GM12874 (cell line): ENCODE results near the gene NAA38.

Experiments used
- CTCF ChIP-seq: IDR thresholded peaks from 2 replicates; pipeline ENCODE4 v1.5.1; 2011; ENCODE audit warnings: low read depth, mild to moderate bottlenecking, control low read depth, low read length, moderate library complexity; ENCODE audit not compliant: insufficient read depth

NAA38 gene

GRCh38 chr17:7809086-7809790 is 48.1 kb downstream of the NAA38 start:
- TF ChIP-seq CTCF: no peak

- TF ChIP-seq CTCF: no peak
Measured at GRCh38 chr17:7807206-7807605, 50.2 kb downstream of the NAA38 start.
